ENCODE measurements around the gene HAAO.

Gene HAAO

DNA sequence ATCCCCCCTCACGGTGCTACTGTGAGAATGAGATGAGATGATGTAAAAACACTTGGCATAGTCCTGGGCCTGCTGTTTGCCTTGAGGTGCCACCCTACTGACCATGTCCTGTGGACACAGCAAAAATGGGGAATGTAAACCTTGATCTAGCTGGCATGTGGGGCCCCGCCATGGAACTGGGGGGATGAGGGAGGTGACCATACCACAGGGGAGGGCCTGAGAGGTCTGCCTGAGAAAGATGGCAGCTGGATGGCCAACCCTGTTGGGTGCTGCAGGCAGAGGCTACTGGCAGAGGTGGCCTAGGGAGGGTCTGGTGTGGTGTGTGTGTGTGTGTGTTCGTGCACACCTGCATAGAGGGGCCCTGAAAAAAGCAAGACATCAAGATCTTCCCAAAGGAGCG, 777 bp downstream of the HAAO start:
- Histone ChIP-seq H3K4me1 (ENCODE audit: low read length) (no peaks in the 10 kb centered on the region), H3K27me3 (replicated peaks; ENCODE audit: insufficient read depth, low read length) (peaks cover 15% of the 10 kb centered on the region; the same call in 1 of the 2 replicates), H3F3A (ENCODE audit: insufficient read depth, low read length) (no peaks in the 10 kb centered on the region), H2AFZ (ENCODE audit: low read length) (no peak overlapping the region), H3K9me3 (replicated peaks; ENCODE audit: insufficient read depth, low read length) (no peaks in the 10 kb centered on the region), H3K79me2 (ENCODE audit: low read length) (no peaks in the 10 kb centered on the region), H4K20me1 (ENCODE audit: insufficient read depth, low read length) (no peaks in the 10 kb centered on the region), H3K36me3 (replicated peaks; ENCODE audit: insufficient read depth, low read length) (no peaks in the 10 kb centered on the region), H3K27ac (ENCODE audit: low read length) (no peak overlapping the region), H3K4me3 (ENCODE audit: low read length) (no peak overlapping the region), H3K9me2 (replicated peaks; ENCODE audit: insufficient read depth, low read length) (no peaks in the 10 kb centered on the region), H3K9ac (ENCODE audit: low read length) (no peak overlapping the region), H3K4me2 (ENCODE audit: low read depth, low read length) (no peak overlapping the region)
- TF ChIP-seq CTCF (IDR thresholded peaks at IDR 0.05; ENCODE audit: low read length) (no peak), EZH2phosphoT487 (IDR thresholded peaks at IDR 0.05; ENCODE audit: low read length) (no peak), EZH2 (optimal IDR thresholded peaks at IDR 0.05; ENCODE audit: low read depth, low read length) (no peak)
- no peak for DNase-seq

DNA sequence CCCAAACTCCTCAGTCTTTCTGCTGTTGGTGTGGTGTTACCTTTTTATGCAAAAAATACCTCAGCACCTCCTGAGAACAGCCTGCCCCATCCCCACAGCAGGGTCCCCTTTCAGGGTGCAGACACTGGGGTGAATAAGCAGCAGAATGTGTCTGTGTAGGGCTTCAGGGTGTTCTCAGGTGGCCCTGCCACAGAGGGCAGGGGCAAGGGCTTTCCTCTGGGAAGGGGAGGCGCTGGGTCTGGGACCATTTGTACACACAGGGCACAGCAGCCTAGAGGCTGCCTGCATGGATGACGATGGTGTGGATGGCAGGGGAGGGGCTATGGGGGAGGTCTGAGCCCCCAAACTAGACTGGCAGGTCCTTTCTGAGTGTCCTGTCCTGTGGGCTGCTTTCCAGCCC, 2.6 kb downstream of the HAAO start:
- no peak for TF ChIP-seq EZH2 (optimal IDR thresholded peaks at IDR 0.05; ENCODE audit: low read depth, low read length)
- TF ChIP-seq CTCF (IDR thresholded peaks at IDR 0.05; ENCODE audit: low read length), result no peak
- no peak for TF ChIP-seq EZH2phosphoT487 (IDR thresholded peaks at IDR 0.05; ENCODE audit: low read length)
- Histone ChIP-seq H3K27me3 (replicated peaks; ENCODE audit: insufficient read depth, low read length) (peaks cover 15% of the 10 kb centered on the region; the same call in 1 of the 2 replicates), H3K9me3 (replicated peaks; ENCODE audit: insufficient read depth, low read length) (no peaks in the 10 kb centered on the region), H4K20me1 (ENCODE audit: insufficient read depth, low read length) (no peaks in the 10 kb centered on the region), H3K27ac (ENCODE audit: low read length) (no peak overlapping the region), H3K4me2 (ENCODE audit: low read depth, low read length) (no peak overlapping the region), H3F3A (ENCODE audit: insufficient read depth, low read length) (no peaks in the 10 kb centered on the region), H2AFZ (ENCODE audit: low read length) (no peak overlapping the region), H3K4me1 (ENCODE audit: low read length) (no peaks in the 10 kb centered on the region), H3K36me3 (replicated peaks; ENCODE audit: insufficient read depth, low read length) (no peaks in the 10 kb centered on the region), H3K9me2 (replicated peaks; ENCODE audit: insufficient read depth, low read length) (no peaks in the 10 kb centered on the region), H3K9ac (ENCODE audit: low read length) (no peak overlapping the region), H3K79me2 (ENCODE audit: low read length) (no peaks in the 10 kb centered on the region), H3K4me3 (ENCODE audit: low read length) (no peak overlapping the region)
- DNase-seq, result no peak

DNA sequence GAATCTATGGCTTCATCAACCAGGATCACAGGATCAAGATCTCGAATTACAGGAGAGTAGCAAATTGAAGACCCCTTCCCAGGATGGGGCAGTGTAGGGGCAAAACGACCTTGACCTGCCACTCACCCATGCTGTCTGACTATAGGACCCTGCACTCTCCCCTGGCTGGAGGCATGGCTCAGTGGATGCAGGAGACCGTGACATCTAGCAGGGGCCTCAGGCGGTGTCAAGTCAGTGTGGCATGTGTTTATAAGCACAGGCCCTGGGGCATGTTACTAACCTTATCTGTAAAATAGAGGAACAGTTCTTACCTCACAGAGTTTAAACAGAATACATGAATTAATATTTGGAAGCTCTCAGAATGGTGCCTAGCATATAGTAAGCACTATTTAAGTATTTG, 3.5 kb downstream of the HAAO start:
- no peaks in the 10 kb centered on the region for H3K36me3 ChIP-seq (replicated peaks; ENCODE audit: insufficient read depth, low read length)
- peaks cover 15% of the 10 kb centered on the region; the same call in 1 of the 2 replicates for H3K27me3 ChIP-seq (replicated peaks; ENCODE audit: insufficient read depth, low read length)
- H3K4me3 ChIP-seq (ENCODE audit: low read length), result no peak overlapping the region
- H3K4me2 ChIP-seq (ENCODE audit: low read depth, low read length), result no peak overlapping the region
- H3K79me2 ChIP-seq (ENCODE audit: low read length), result no peaks in the 10 kb centered on the region
- no peaks in the 10 kb centered on the region for H3K9me3 ChIP-seq (replicated peaks; ENCODE audit: insufficient read depth, low read length)
- H4K20me1 ChIP-seq (ENCODE audit: insufficient read depth, low read length), result no peaks in the 10 kb centered on the region
- no peaks in the 10 kb centered on the region for H3K9me2 ChIP-seq (replicated peaks; ENCODE audit: insufficient read depth, low read length)
- no peaks in the 10 kb centered on the region for H3K4me1 ChIP-seq (ENCODE audit: low read length)
- H3K9ac ChIP-seq (ENCODE audit: low read length), result no peak overlapping the region
- TF ChIP-seq EZH2 (optimal IDR thresholded peaks at IDR 0.05; ENCODE audit: low read depth, low read length) (no peak), EZH2phosphoT487 (IDR thresholded peaks at IDR 0.05; ENCODE audit: low read length) (no peak), CTCF (IDR thresholded peaks at IDR 0.05; ENCODE audit: low read length) (no peak)
- no peak for DNase-seq
- no peak overlapping the region for H3K27ac ChIP-seq (ENCODE audit: low read length)
- no peak overlapping the region for H2AFZ ChIP-seq (ENCODE audit: low read length)
- no peaks in the 10 kb centered on the region for H3F3A ChIP-seq (ENCODE audit: insufficient read depth, low read length)

Data from MM.1S (cell line).